Effector memory CD4-positive, alpha-beta T cell (primary cell): ENCODE results near the gene TTC9.

Experiments
- DNase-seq, 3 donors: peaks; one replicate each; pipeline ENCODE4 v3.0.0-alpha.2; 2020
- H3K27ac ChIP-seq: 2 replicates; pipeline ENCODE4 v1.7.0; 2013; ENCODE audit warnings: mild to moderate bottlenecking, low read length, moderate library complexity; ENCODE audit not compliant: insufficient read depth, poor library complexity, severe bottlenecking
- H3K27me3 ChIP-seq: replicated peaks from 2 replicates; pipeline ENCODE4 v1.7.0; 2013; ENCODE audit warnings: mild to moderate bottlenecking, low read length; ENCODE audit not compliant: insufficient read depth, control insufficient read depth, poor library complexity, severe bottlenecking
- H3K36me3 ChIP-seq: 2 replicates; pipeline ENCODE4 v1.7.0; 2013; ENCODE audit warnings: mild to moderate bottlenecking, low read length, moderate library complexity; ENCODE audit not compliant: control insufficient read depth, insufficient read depth
- H3K4me1 ChIP-seq: 2 replicates; pipeline ENCODE4 v1.7.0; 2013; ENCODE audit warnings: low read length, mild to moderate bottlenecking; ENCODE audit not compliant: control insufficient read depth, insufficient read depth, poor library complexity, severe bottlenecking
- H3K4me3 ChIP-seq: 2 replicates; pipeline ENCODE4 v1.7.0; 2013; ENCODE audit warnings: low read length, low read depth, mild to moderate bottlenecking; ENCODE audit not compliant: insufficient read depth, poor library complexity, severe bottlenecking
- H3K9me3 ChIP-seq: 2 replicates; pipeline ENCODE4 v1.7.0; 2013; ENCODE audit warnings: mild to moderate bottlenecking, low read length, moderate library complexity; ENCODE audit not compliant: control insufficient read depth
- total RNA-seq, 3 donors: gene quantifications; one replicate each; lab custom pipeline; 2026; lab: John Stamatoyannopoulos, UW

TTC9 gene
- total RNA-seq, result 15.0 to 47.2 (median 36.5) reads per million in 3 donors

- peak within 1 kb of the TSS; percentile 78 for H3K27ac ChIP-seq
- DNase-seq, result peak; percentile 9 to 31 (median 25)
Observed at GRCh38 chr14:70641548-70642302, at the start of gene TTC9. TSS of gene TTC9 (plus strand) at chr14:70641916. CDS start at chr14:70642130, 214 bp downstream.

GRCh38 chr14:70594461-70594860 lies 47.3 kb upstream of the TTC9 start:
- Histone ChIP-seq H3K9me3 (no peaks in the 10 kb centered on the region), H3K4me1 (peaks cover 3% of the 10 kb centered on the region), H3K36me3 (peaks cover 71% of the 10 kb centered on the region), H3K27ac (no peak overlapping the region), H3K4me3 (no peak overlapping the region), H3K27me3 (no peaks in the 10 kb centered on the region)
- DNase-seq, result no peak

More at GRCh38 chr14:70641548-70642302, at the start of gene TTC9:
- H3K4me3 ChIP-seq, result peak within 1 kb of the TSS; percentile 90
- no peaks in the 10 kb centered on the region for H3K36me3 ChIP-seq
- peaks cover 23% of the 10 kb centered on the region for H3K4me1 ChIP-seq
- no peaks in the 10 kb centered on the region for H3K9me3 ChIP-seq
- no peaks in the 10 kb centered on the region for H3K27me3 ChIP-seq

GRCh38 chr14:70595443-70596185 lies 46.1 kb upstream of the TTC9 start:
- Histone ChIP-seq H3K4me1 (peaks cover 9% of the 10 kb centered on the region), H3K36me3 (peaks cover 60% of the 10 kb centered on the region)

GRCh38 chr14:70597731-70598130 lies 44.0 kb upstream of the TTC9 start:
- Histone ChIP-seq H3K9me3 (no peaks in the 10 kb centered on the region), H3K36me3 (peaks cover 39% of the 10 kb centered on the region)

More at GRCh38 chr14:70595443-70596185, 46.1 kb upstream of the TTC9 start:
- H3K27ac ChIP-seq, result no peak overlapping the region
- H3K4me3 ChIP-seq, result no peak overlapping the region
- no peak for DNase-seq
- H3K9me3 ChIP-seq, result no peaks in the 10 kb centered on the region
- H3K27me3 ChIP-seq, result no peaks in the 10 kb centered on the region

GRCh38 chr14:70599345-70599744 lies 42.4 kb upstream of the TTC9 start:
- Histone ChIP-seq H3K4me3 (no peak overlapping the region), H3K4me1 (peaks cover 9% of the 10 kb centered on the region), H3K9me3 (no peaks in the 10 kb centered on the region), H3K36me3 (peaks cover 23% of the 10 kb centered on the region), H3K27ac (no peak overlapping the region), H3K27me3 (no peaks in the 10 kb centered on the region)
- no peak for DNase-seq

More at GRCh38 chr14:70597731-70598130, 44.0 kb upstream of the TTC9 start:
- no peak for DNase-seq
- H3K4me1 ChIP-seq, result peaks cover 9% of the 10 kb centered on the region
- H3K4me3 ChIP-seq, result no peak overlapping the region
- no peak overlapping the region for H3K27ac ChIP-seq
- H3K27me3 ChIP-seq, result no peaks in the 10 kb centered on the region

- Histone ChIP-seq H3K27ac (peak within 1 kb of the TSS; percentile 86), H3K4me3 (peak within 1 kb of the TSS; percentile 91), H3K36me3 (peaks cover 11% of the 10 kb centered on the region), H3K4me1 (peaks cover 9% of the 10 kb centered on the region), H3K9me3 (no peaks in the 10 kb centered on the region), H3K27me3 (peaks cover 3% of the 10 kb centered on the region)
- DNase-seq, result peak; percentile 80 to 86 (median 84)
Observed at GRCh38 chr14:70600382-70601157, 41.1 kb upstream of the TTC9 start, which contains the start of gene MED6. TSS of gene MED6 (minus strand) at chr14:70600655. CDS start at chr14:70600637, 18 bp downstream.

GRCh38 chr14:70601162-70601561 lies 40.6 kb upstream of the TTC9 start:
- no peak overlapping the region for H3K27ac ChIP-seq
- H3K27me3 ChIP-seq, result peaks cover 3% of the 10 kb centered on the region
- no peaks in the 10 kb centered on the region for H3K9me3 ChIP-seq
- DNase-seq, result no peak
- H3K36me3 ChIP-seq, result peaks cover 5% of the 10 kb centered on the region
- H3K4me3 ChIP-seq, result no peak overlapping the region
- peaks cover 9% of the 10 kb centered on the region for H3K4me1 ChIP-seq

- H3K36me3 ChIP-seq, result no peaks in the 10 kb centered on the region
- H3K27me3 ChIP-seq, result peaks cover 3% of the 10 kb centered on the region
- no peak overlapping the region for H3K27ac ChIP-seq
- H3K4me1 ChIP-seq, result peaks cover 9% of the 10 kb centered on the region
- no peak for DNase-seq
- no peak overlapping the region for H3K4me3 ChIP-seq
- H3K9me3 ChIP-seq, result no peaks in the 10 kb centered on the region
Observed at GRCh38 chr14:70602254-70602653, 39.5 kb upstream of the TTC9 start.

GRCh38 chr14:70611216-70611615 lies 30.5 kb upstream of the TTC9 start:
- DNase-seq, result no peak
- Histone ChIP-seq H3K27ac (no peak overlapping the region), H3K9me3 (no peaks in the 10 kb centered on the region), H3K27me3 (no peaks in the 10 kb centered on the region), H3K36me3 (no peaks in the 10 kb centered on the region), H3K4me1 (no peaks in the 10 kb centered on the region), H3K4me3 (no peak overlapping the region)
